HCT116 (cell line): ENCODE measurements around the gene ZNF181. TPM values are rescaled to one million over a fixed set of nuclear protein-coding genes. Genes with fewer than 3 reads are reported as not detected.

ENCODE experiments used
- ATAC-seq: fragments of 200-7000 bp; cut with Tn5 transposase; 2 replicates; pipeline ENCODE4 v1.9.1; 2020; ENCODE audit warnings: mild to moderate bottlenecking, moderate library complexity
- Bru-seq: library from RNA; stranded (reverse); fragments of 400-500 nt; gene quantifications from one replicate; lab custom pipeline; 2021; lab: Mats Ljungman, UMichigan
- BruChase-seq, 2 experiments: library from RNA; stranded (reverse); fragments of 400-500 nt; gene quantifications; one replicate each; lab custom pipeline; 2021; lab: Mats Ljungman, UMichigan
- BruUV-seq: library from RNA; stranded (reverse); fragments of 400-500 nt; replicated peaks from 2 replicates; lab custom pipeline; 2021; lab: Mats Ljungman, UMichigan
- CTCF ChIA-PET: fragments of 300-600 bp; sonication (Branson Sonifier 250); formaldehyde crosslinking; loops from one replicate; lab custom pipeline; 2021; ENCODE audit warnings: antibody characterized with exemption; lab: Charles Lee
- POLR2A ChIA-PET: fragments of 300-600, 350-600 bp; sonication (Branson Sonifier 250); formaldehyde crosslinking; loops from one replicate; lab custom pipeline; 2021; ENCODE audit warnings: antibody characterized with exemption; lab: Charles Lee
- RAD21 ChIA-PET, 2 experiments: fragments of 300-600 bp; sonication (Branson Sonifier 250); formaldehyde crosslinking; loops; one replicate each; lab custom pipeline; 2023; ENCODE audit warnings: low total read pairs in 2 of 2; ENCODE audit not compliant: uncharacterized antibody in 2 of 2, unreplicated experiment in 2 of 2, low non-redundant PET in 1 of 2; lab: Charles Lee
- DNase-seq: peaks from one replicate; pipeline ENCODE4 v3.0.0-alpha.2; 2010; ENCODE audit warnings: low read depth, low spot score
- H2AFZ ChIP-seq: fragments of 200-600 bp; shearing (Covaris generic), sonication (generic); 2 replicates; pipeline ENCODE4 v1.6.1; 2017; ENCODE audit warnings: low read depth, mixed run types, mixed read lengths, antibody characterized with exemption, low read length; ENCODE audit not compliant: poor library complexity, severe bottlenecking
- H3K27ac ChIP-seq: 2 replicates; pipeline ENCODE4 v1.5.1; 2012; ENCODE audit warnings: low read depth, low read length
- H3K27me3 ChIP-seq: fragments of 200-600 bp; sonication (generic); 2 replicates; pipeline ENCODE4 v1.6.1; 2016; ENCODE audit warnings: mixed run types, low read length, mixed read lengths; ENCODE audit not compliant: insufficient read depth
- H3K36me3 ChIP-seq, 2 experiments: fragments of 200-500 bp in 1 of 2; fragments of 200-600 bp in 1 of 2; sonication (Bioruptor generic) in 1 of 2; sonication (generic) in 1 of 2; 2 replicates each; pipeline versions ENCODE4 v1.5.1 to v1.6.1; 2014 to 2016; ENCODE audit warnings: low read length in 2 of 2, inconsistent platforms in 1 of 2, mixed read lengths in 1 of 2, mixed run types in 1 of 2; ENCODE audit not compliant: insufficient read depth in 2 of 2, control insufficient read depth in 1 of 2
- H3K4me1 ChIP-seq, 2 experiments: fragments of 200-600 bp in 1 of 2; sonication (generic) in 1 of 2; 2 replicates each; pipeline versions ENCODE4 v1.5.1 to v1.6.1; 2012 to 2017; ENCODE audit warnings: low read length in 2 of 2, inconsistent platforms in 1 of 2, mild to moderate bottlenecking in 1 of 2, mixed read lengths in 1 of 2, mixed run types in 1 of 2, moderate library complexity in 1 of 2; ENCODE audit not compliant: insufficient read depth in 2 of 2, control insufficient read depth in 1 of 2
- H3K4me2 ChIP-seq: fragments of 200-600 bp; sonication (generic); 2 replicates; pipeline ENCODE4 v1.6.1; 2017; ENCODE audit warnings: mixed run types, low read length, mixed read lengths
- H3K4me3 ChIP-seq, 2 experiments: fragments of 200-600 bp in 1 of 2; sonication (generic) in 1 of 2; replicated peaks in 1 of 2; 2 replicates each; pipeline ENCODE4 v1.5.1; 2011 to 2016; ENCODE audit warnings: low read length in 2 of 2, control low read depth in 1 of 2, low read depth in 1 of 2, mild to moderate bottlenecking in 1 of 2, mixed read lengths in 1 of 2, mixed run types in 1 of 2
- H3K79me2 ChIP-seq: fragments of 200-600 bp; sonication (generic); 2 replicates; pipeline ENCODE4 v1.6.1; 2017; ENCODE audit warnings: mild to moderate bottlenecking, mixed run types, low read length, moderate library complexity, mixed read lengths; ENCODE audit not compliant: insufficient read depth
- H3K9ac ChIP-seq: fragments of 200-600 bp; sonication (generic); 2 replicates; pipeline ENCODE4 v1.6.1; 2016; ENCODE audit warnings: low read length, mixed read lengths
- H3K9me2 ChIP-seq: fragments of 200-600 bp; sonication (generic), shearing (Covaris generic); 2 replicates; pipeline ENCODE4 v1.6.1; 2017; ENCODE audit warnings: mixed run types, mild to moderate bottlenecking, moderate library complexity; ENCODE audit not compliant: insufficient read depth
- H3K9me3 ChIP-seq, 2 experiments: fragments of 200-500 bp in 1 of 2; fragments of 200-600 bp in 1 of 2; sonication (Bioruptor generic) in 1 of 2; sonication (generic) in 1 of 2; 2 replicates each; pipeline ENCODE4 v1.6.1; 2014 to 2017; ENCODE audit warnings: low read length in 2 of 2, mixed read lengths in 2 of 2, inconsistent platforms in 1 of 2, low read depth in 1 of 2, mild to moderate bottlenecking in 1 of 2, mixed run types in 1 of 2, moderate library complexity in 1 of 2; ENCODE audit not compliant: control insufficient read depth in 1 of 2, insufficient read depth in 1 of 2
- H4K20me1 ChIP-seq: fragments of 200-600 bp; sonication (generic), shearing (Covaris generic); 2 replicates; pipeline ENCODE4 v1.6.1; 2017; ENCODE audit warnings: mixed run types, mild to moderate bottlenecking, moderate library complexity; ENCODE audit not compliant: insufficient read depth
- CBX3 ChIP-seq: IDR thresholded peaks from 2 replicates; pipeline ENCODE4 v1.6.1; 2012; ENCODE audit warnings: low read depth
- CEBPB ChIP-seq: IDR thresholded peaks from 2 replicates; pipeline ENCODE4 v1.6.1; 2012; ENCODE audit warnings: low read depth
- CTCF ChIP-seq, 3 experiments: fragments of 200-600 bp in 1 of 3; sonication (generic) in 1 of 3; IDR thresholded peaks in 2 of 3; conservative IDR thresholded peaks in 1 of 3; 2 replicates each; pipeline ENCODE4 v1.5.1; 2012 to 2017; ENCODE audit warnings: low read depth in 2 of 3, low read length in 2 of 3, antibody characterized with exemption in 1 of 3, borderline replicate concordance in 1 of 3, control low read depth in 1 of 3, mild to moderate bottlenecking in 1 of 3, mixed read lengths in 1 of 3, mixed run types in 1 of 3, moderate library complexity in 1 of 3; ENCODE audit not compliant: insufficient read depth in 1 of 3
- EGR1 ChIP-seq: IDR thresholded peaks from 2 replicates; pipeline ENCODE4 v1.6.1; 2012; ENCODE audit warnings: low read depth
- ELF1 ChIP-seq: IDR thresholded peaks from 2 replicates; pipeline ENCODE4 v1.6.1; 2012; ENCODE audit warnings: low read depth, borderline replicate concordance
- EZH2phosphoT487 ChIP-seq: fragments of 200-600 bp; IDR thresholded peaks from 2 replicates; pipeline ENCODE4 v1.6.1; 2018; ENCODE audit warnings: antibody characterized with exemption, borderline replicate concordance
- FOSL1 ChIP-seq: IDR thresholded peaks from 2 replicates; pipeline ENCODE4 v1.6.1; 2012; ENCODE audit warnings: low read depth
- JUND ChIP-seq: IDR thresholded peaks from 2 replicates; pipeline ENCODE4 v1.6.1; 2012
- MAX ChIP-seq: IDR thresholded peaks from 2 replicates; pipeline ENCODE4 v1.6.1; 2012
- POLR2A ChIP-seq: IDR thresholded peaks from 2 replicates; pipeline ENCODE4 v1.7.0; 2011; ENCODE audit warnings: borderline replicate concordance; ENCODE audit not compliant: insufficient read depth, insufficient read length; ENCODE audit errors: extremely low read depth
- POLR2AphosphoS5 ChIP-seq: IDR thresholded peaks from 2 replicates; pipeline ENCODE4 v1.6.1; 2011; ENCODE audit warnings: mild to moderate bottlenecking, low read depth, low read length, moderate library complexity
- SIN3A ChIP-seq: IDR thresholded peaks from 2 replicates; pipeline ENCODE4 v1.6.1; 2012; ENCODE audit warnings: low read depth
- SP1 ChIP-seq: IDR thresholded peaks from 2 replicates; pipeline ENCODE4 v1.6.1; 2012; ENCODE audit warnings: low read depth
- SRF ChIP-seq: IDR thresholded peaks from 2 replicates; pipeline ENCODE4 v1.6.1; 2012; ENCODE audit warnings: low read depth
- TCF7L2 ChIP-seq: IDR thresholded peaks from 2 replicates; pipeline ENCODE4 v1.7.0; 2011; ENCODE audit warnings: borderline replicate concordance, inconsistent platforms; ENCODE audit not compliant: insufficient read depth, insufficient read length; ENCODE audit errors: extremely low read depth
- ZFX ChIP-seq: fragments of 450-650 bp; IDR thresholded peaks from 2 replicates; pipeline ENCODE4 v1.6.1; 2017
- ZNF274 ChIP-seq: fragments of 200-500 bp; sonication (Bioruptor generic); IDR thresholded peaks from 2 replicates; pipeline ENCODE4 v1.6.1; 2014; ENCODE audit warnings: mild to moderate bottlenecking, low read depth, low read length, inconsistent platforms
- intact Hi-C: fragments of 100-400 bp; cut with micrococcal nuclease; formaldehyde crosslinking; loops from 2 replicates; pipeline ENCODE4 v1.10.0; 2022
- long read RNA-seq: library from polyadenylated mRNA; unstranded; transcript quantifications from one replicate; pipeline ENCODE4 v2.0.0, GENCODE V29; 2021; ENCODE audit not compliant: unreplicated experiment
- polyA plus RNA-seq: library from polyadenylated mRNA; unstranded; fragments of >200 nt; gene quantifications from 2 replicates; pipeline ENCODE4 v1.2.1, GENCODE V29; 2012; ENCODE audit warnings: missing spikeins
- total RNA-seq: library from RNA; stranded (reverse); gene quantifications from one replicate; pipeline ENCODE4 v1.2.1, GENCODE V29; 2021; ENCODE audit not compliant: unreplicated experiment
- TF ChIP-seq, protein P1 (sequence below): IDR thresholded peaks from 2 replicates; pipeline ENCODE4 v1.6.1; 2012; ENCODE audit warnings: low read depth
- TF ChIP-seq, protein P2 (sequence below): IDR thresholded peaks from 2 replicates; pipeline ENCODE4 v1.6.1; 2012

ZNF181 gene
- 4.0 TPM for total RNA-seq
- polyA plus RNA-seq, result 2.0 and 2.9 TPM in 2 replicates
- percentile 69 among the genes with signal in this experiment for Bru-seq, nascent RNA
- percentile 39 among the genes with signal in this experiment for BruChase-seq, experiment 1, labeled RNA remaining after a 6-hour chase
- percentile 61 among the genes with signal in this experiment for BruChase-seq, experiment 2, labeled RNA remaining after a 2-hour chase
- long read RNA-seq, full-length matches to known transcripts, result 4 of 11 reads
- long read RNA-seq, partial matches to known transcripts, result 0 of 11 reads
- long read RNA-seq, other reads (novel, unspliced or antisense), result 7 of 11 reads

DNA sequence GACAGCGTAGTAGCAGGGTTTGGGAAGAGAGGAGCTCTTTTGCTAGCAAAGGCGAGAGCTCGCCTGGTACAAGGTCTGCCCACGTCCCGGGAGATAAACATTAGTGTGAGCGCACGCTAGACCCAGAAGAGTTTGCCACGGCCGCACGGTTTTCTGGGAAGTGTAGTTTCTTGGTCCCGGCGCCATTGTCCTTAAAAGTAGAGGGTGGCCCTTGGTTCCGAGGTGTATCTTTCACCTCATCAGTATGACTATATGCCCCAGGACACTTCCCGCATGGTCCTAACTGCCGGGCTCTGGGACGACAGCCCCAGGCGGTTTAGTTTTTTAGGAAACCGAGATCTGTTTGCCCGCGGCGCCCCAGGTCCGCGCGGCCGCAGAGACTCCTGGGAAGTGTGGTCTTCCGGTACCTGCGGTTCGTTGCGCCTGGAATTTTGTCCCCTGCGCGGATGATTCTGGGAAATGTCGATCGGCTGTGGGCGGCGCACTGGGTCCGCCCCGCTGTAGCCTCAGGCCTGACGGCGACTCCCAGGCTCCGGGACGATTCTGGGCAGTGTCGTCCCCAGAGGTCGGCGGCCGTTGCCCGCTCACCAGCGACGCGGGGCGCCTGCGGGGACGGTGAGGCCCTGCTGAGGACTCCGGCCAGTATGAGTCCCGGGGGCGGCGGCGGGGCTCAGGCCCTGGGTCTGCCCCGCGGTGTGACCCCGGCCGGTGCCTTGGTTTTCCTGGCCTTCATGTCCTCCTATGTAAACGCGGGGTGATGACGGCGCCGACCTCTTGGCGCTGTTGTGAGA, at the start of gene ZNF181:
Gene ZNF181, plus strand, starts transcription at position 498 of the 791 bp plus-strand sequence. CDS start 795 bp downstream, outside the sequence.
- H3K79me2 ChIP-seq, result no peaks in the 10 kb centered on the region
- H3K4me3 ChIP-seq, result peak within 1 kb of the TSS; percentile 50 to 70
- peaks cover 4 to 17% of the 10 kb centered on the region in 2 experiments; a peak in 2 of 4 replicates for H3K4me1 ChIP-seq
- ChIA-PET POLR2A (no interaction called here), CTCF (interaction anchor here (1.2 kb wide), 1 partner anchor 21 kb away, joined by 4 read pairs; no protein-coding TSS in a partner anchor), RAD21 (no interaction called here)
- BruUV-seq, result no TSS peak
- no peaks in the 10 kb centered on the region for H4K20me1 ChIP-seq
- DNase-seq, result peak; percentile 82
- H3K4me2 ChIP-seq, result peak within 1 kb of the TSS; percentile 93
- peak within 1 kb of the TSS; percentile 47 for H2AFZ ChIP-seq
- peaks cover 0 to 4% of the 10 kb centered on the region in 2 experiments; a peak in 1 of 4 replicates for H3K9me3 ChIP-seq
- H3K36me3 ChIP-seq, result no peaks in the 10 kb centered on the region
- H3K27me3 ChIP-seq, result no peaks in the 10 kb centered on the region
- peak within 1 kb of the TSS; percentile 71 for H3K9ac ChIP-seq
- ATAC-seq, result peak; percentile 91
- peak within 1 kb of the TSS; percentile 72 for H3K27ac ChIP-seq
- intact Hi-C loops, result loop anchor here (1.0 kb wide), 1 partner anchor 57 kb away; the partner anchor contains the start of genes SCGB2B2 and ZNF302
- no peaks in the 10 kb centered on the region for H3K9me2 ChIP-seq
- TF ChIP-seq, protein P1, sequence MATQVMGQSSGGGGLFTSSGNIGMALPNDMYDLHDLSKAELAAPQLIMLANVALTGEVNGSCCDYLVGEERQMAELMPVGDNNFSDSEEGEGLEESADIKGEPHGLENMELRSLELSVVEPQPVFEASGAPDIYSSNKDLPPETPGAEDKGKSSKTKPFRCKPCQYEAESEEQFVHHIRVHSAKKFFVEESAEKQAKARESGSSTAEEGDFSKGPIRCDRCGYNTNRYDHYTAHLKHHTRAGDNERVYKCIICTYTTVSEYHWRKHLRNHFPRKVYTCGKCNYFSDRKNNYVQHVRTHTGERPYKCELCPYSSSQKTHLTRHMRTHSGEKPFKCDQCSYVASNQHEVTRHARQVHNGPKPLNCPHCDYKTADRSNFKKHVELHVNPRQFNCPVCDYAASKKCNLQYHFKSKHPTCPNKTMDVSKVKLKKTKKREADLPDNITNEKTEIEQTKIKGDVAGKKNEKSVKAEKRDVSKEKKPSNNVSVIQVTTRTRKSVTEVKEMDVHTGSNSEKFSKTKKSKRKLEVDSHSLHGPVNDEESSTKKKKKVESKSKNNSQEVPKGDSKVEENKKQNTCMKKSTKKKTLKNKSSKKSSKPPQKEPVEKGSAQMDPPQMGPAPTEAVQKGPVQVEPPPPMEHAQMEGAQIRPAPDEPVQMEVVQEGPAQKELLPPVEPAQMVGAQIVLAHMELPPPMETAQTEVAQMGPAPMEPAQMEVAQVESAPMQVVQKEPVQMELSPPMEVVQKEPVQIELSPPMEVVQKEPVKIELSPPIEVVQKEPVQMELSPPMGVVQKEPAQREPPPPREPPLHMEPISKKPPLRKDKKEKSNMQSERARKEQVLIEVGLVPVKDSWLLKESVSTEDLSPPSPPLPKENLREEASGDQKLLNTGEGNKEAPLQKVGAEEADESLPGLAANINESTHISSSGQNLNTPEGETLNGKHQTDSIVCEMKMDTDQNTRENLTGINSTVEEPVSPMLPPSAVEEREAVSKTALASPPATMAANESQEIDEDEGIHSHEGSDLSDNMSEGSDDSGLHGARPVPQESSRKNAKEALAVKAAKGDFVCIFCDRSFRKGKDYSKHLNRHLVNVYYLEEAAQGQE, result no peak
- peak; percentile 18; the same call in 1 of the 2 replicates for TF ChIP-seq MAX
- peak; percentile 47 for TF ChIP-seq POLR2A
- no peak for TF ChIP-seq ZNF274
- peak; percentile 94 for TF ChIP-seq ZFX
- no peak for TF ChIP-seq CTCF (IDR thresholded peaks at IDR 0.05 in 2 of 3, conservative IDR thresholded peaks at IDR 0.05 in 1 of 3; ENCODE audit: borderline replicate concordance in 1 of 3, insufficient read depth in 1 of 3, low read depth in 2 of 3, low read length in 2 of 3)
- TF ChIP-seq POLR2AphosphoS5, result peak; percentile 73
- TF ChIP-seq SP1, result 0 out of 2 replicates have a peak, but pooled peaks have one; percentile 33
- TF ChIP-seq SIN3A, result peak; percentile 82
- no peak for TF ChIP-seq EZH2phosphoT487
- peak; percentile 46; the same call in 1 of the 2 replicates for TF ChIP-seq SRF
- TF ChIP-seq ELF1, result peak; percentile 84
- 0 out of 2 replicates have a peak, but pooled peaks have one; percentile 54 for TF ChIP-seq CBX3
- no peak for TF ChIP-seq FOSL1
- no peak for TF ChIP-seq CEBPB
- TF ChIP-seq EGR1, result peak; percentile 49
- no peak for TF ChIP-seq TCF7L2
- TF ChIP-seq JUND, result no peak
- TF ChIP-seq, protein P2, sequence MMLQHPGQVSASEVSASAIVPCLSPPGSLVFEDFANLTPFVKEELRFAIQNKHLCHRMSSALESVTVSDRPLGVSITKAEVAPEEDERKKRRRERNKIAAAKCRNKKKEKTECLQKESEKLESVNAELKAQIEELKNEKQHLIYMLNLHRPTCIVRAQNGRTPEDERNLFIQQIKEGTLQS, result no peak
